T47D (cell line): ENCODE measurements around the gene COBL.

Experiments
- DNase-seq, 2 experiments: peaks; one replicate each; pipeline versions ENCODE4 v3.0.0 to v3.0.0-alpha.2; 2011 to 2012; ENCODE audit warnings: low read depth in 1 of 2, low spot score in 1 of 2
- JUND ChIP-seq: IDR thresholded peaks from 2 replicates; pipeline ENCODE4 v1.6.1; 2012; ENCODE audit warnings: low read depth
- in situ Hi-C: cut with HindIII; loops from 2 replicates; pipeline ENCODE4 v1.10.0; 2016; ENCODE audit warnings: low sequenced_read_pairs, low pct_unique_long_range_greater_than_20kb

COBL gene

GRCh38 chr7:51275532-51275931 is 41.1 kb downstream of the COBL start:
- in situ Hi-C loops = no loop called here
- no peak for DNase-seq
- no peak for TF ChIP-seq JUND

- no peak for TF ChIP-seq JUND
- no peak for DNase-seq
- in situ Hi-C loops = no loop called here
These were observed 41.7 kb downstream of the COBL start for GRCh38 chr7:51274955-51275354.

DNA sequence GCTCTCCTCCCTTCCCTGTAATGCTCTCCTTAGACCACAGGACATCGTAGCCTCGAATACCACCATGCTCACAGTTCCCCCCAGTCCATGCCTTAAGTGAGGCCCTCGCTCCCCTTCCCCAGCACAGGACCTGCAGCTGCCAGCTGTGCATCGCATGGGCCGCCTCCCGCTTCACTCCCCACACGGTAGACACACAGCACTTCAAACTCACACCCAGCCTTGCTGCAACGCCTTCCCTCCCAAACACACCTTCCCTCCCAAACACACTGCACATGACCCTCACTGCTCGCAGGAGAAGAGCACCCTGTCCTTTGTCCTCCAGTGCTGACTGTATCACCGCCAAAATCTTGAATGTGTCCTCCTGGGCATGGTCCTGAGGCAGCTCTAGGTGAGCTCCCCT is 42.6 kb downstream of the COBL start:
- no peak for DNase-seq
- no peak for TF ChIP-seq JUND
- in situ Hi-C loops = no loop called here

- TF ChIP-seq JUND = no peak
- in situ Hi-C loops = no loop called here
- DNase-seq = no peak
These were observed 43.2 kb downstream of the COBL start for GRCh38 chr7:51273360-51273759.

GRCh38 chr7:51270965-51271364 is 45.6 kb downstream of the COBL start:
- in situ Hi-C loops = no loop called here
- DNase-seq = no peak
- no peak for TF ChIP-seq JUND

GRCh38 chr7:51269911-51270310 is 46.7 kb downstream of the COBL start:
- no peak for TF ChIP-seq JUND
- DNase-seq = no peak
- in situ Hi-C loops = no loop called here

- no peak for TF ChIP-seq JUND
- in situ Hi-C loops = no loop called here
These were observed 47.3 kb downstream of the COBL start for GRCh38 chr7:51269321-51269720.

DNA sequence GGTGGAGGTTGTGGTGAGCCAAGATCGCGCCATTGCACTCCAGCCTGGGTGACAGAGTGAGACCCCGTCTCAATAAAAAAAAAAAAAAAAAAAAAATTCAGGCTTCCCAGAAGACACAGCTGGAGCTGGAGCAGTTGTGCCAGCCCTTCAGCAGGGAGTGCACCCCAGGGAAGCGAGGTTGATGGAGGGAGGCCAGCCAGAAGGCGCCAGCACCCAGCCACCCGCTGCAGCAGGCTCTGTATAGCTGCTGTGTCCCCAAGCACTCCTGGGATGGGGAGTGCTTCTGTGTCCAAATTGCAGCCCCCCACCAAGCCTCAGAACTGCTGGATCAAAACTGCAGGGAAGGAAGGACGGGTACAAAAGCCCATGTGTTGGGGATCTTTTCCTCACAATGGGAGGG is 47.8 kb downstream of the COBL start:
- in situ Hi-C loops = no loop called here
- no peak for DNase-seq
- TF ChIP-seq JUND = no peak

More at GRCh38 chr7:51269321-51269720, 47.3 kb downstream of the COBL start:
- no peak for DNase-seq

DNA sequence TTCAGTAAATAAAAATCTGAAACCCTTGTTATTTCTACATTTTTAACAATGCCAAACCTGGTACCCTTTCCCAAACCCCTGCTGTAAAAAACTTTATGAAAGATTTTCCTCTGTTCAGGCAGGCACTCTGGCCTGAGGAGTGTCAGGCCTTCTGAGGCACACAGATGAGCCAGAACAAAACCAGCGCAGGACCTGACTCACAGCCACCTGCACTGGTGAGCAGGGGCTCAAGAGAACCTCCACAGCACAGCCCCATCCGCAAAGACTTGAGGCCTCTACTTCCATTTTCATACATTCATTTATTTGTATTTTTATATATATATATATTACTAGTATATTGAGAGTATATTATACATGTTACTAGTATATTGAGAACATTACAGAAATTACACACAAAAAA is 49.4 kb downstream of the COBL start:
- TF ChIP-seq JUND = no peak
- DNase-seq = no peak
- in situ Hi-C loops = no loop called here

DNA sequence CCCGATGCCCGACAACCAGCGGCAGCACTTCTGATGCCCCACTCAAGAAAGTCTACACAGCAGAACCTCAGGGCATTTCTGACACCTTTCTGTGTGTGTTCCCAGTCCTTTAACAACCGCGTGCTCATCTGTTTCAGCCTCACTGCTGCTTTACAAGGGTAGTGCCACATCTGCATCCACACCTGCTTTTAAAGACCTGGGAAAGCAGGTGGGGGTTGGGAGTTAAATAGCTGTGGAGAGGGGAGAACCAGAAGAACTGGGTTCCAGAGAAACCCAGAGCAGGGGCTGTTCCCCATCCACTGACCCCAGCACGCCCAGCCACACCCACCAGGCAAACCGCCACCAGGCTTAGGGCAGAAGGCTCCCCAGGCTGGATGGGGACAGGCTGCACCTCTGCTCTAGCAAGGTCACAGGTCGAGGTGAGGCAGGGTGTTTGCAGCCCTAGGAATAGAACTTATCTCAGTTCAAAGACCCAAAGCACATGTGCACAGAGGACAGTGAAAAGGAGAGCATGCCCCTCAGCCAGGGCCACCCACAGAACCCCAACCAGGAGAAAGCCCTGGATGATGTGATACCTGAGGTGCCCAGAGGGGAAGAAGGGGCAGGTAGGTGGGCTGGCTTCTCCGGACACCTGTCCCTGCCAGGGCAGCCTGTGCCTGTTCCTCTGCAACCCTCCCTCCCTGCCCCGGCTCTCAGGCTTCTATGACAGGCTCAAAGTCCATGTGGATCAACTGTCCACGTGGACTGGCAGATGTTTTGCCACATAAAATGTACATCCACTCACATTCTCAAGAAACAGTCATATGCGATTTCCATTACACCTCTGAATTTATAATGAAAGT is 51.3 kb downstream of the COBL start:
- in situ Hi-C loops = no loop called here
- TF ChIP-seq JUND = no peak
- DNase-seq = no peak

DNA sequence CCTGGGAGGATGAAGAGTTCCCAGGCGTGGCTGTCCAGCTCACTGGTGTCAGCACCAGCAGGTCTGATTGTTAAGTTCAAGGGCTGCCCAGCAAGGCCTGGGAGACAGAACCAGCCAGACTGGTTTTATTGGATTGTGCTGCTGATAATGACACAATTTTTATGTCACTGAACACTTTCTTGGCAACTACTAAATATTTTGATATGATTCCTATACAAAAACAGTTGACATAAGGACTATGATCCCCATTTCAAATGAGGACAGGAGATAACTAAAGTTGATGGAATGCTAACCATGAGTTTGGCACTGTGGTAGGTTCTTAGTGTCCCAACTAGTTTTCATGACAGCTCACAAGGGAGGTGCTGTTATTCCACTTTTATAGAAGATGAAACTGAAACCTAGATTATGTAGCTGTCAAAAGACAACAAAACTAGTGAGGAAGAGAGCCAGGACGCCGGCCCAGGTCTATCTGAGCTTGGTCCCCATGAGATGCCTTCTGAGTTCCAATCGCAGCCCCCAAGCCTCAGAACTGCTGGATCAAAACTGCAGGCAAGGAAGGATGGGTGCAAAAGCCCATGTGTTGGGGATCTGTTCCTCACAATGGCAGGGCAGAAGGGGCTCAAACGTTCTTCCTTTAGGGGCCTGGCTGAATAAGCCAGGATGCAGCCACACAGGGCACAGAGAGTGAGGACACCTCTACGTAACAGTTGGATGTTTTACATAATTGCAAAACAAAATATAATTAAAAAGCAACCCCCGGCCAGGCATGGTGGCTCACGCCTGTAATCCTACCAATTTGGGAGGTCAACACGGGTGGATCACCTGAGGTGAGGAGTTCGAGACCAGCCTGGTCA is 52.8 kb downstream of the COBL start:
- in situ Hi-C loops = no loop called here
- TF ChIP-seq JUND = no peak
- DNase-seq = peak; percentile 69 to 89

GRCh38 chr7:51262796-51263531 is 53.6 kb downstream of the COBL start:
- no peak for DNase-seq
- in situ Hi-C loops = no loop called here
- TF ChIP-seq JUND = no peak
